Liver (tissue), 9 donors: ENCODE measurements around the gene THRB. TPM values are rescaled to one million over a fixed set of nuclear protein-coding genes. Genes with fewer than 3 reads are reported as not detected.
A peak's percentile ranks its signal among the peaks of the same experiment; 100 is the strongest.

Experiments used
- DNase-seq: peaks from one replicate; pipeline ENCODE4 v3.0.0-alpha.2; 2017; ENCODE audit warnings: low spot score
- H3K27ac ChIP-seq, 2 donors: one replicate each; pipeline ENCODE4 v1.7.0; 2013; ENCODE audit warnings: inconsistent platforms in 2 of 2, low read length in 2 of 2, control low read depth in 1 of 2, low read depth in 1 of 2, mild to moderate bottlenecking in 1 of 2
- H3K27me3 ChIP-seq, 4 donors: one replicate each; pipeline versions ENCODE4 v1.6.1 to v1.7.0; 2013; ENCODE audit warnings: low read length in 3 of 4, inconsistent platforms in 1 of 4, mild to moderate bottlenecking in 1 of 4, moderate library complexity in 1 of 4; ENCODE audit not compliant: control insufficient read depth in 4 of 4, insufficient read depth in 4 of 4
- H3K36me3 ChIP-seq, 4 donors: one replicate each; pipeline versions ENCODE4 v1.6.1 to v1.7.0; 2013; ENCODE audit warnings: low read length in 3 of 4, mild to moderate bottlenecking in 3 of 4, low read depth in 1 of 4, moderate library complexity in 1 of 4; ENCODE audit not compliant: control insufficient read depth in 4 of 4, insufficient read depth in 3 of 4
- H3K4me1 ChIP-seq, 4 donors: one replicate each; pipeline versions ENCODE4 v1.6.1 to v1.7.0; 2013; ENCODE audit warnings: low read length in 3 of 4, mild to moderate bottlenecking in 3 of 4, moderate library complexity in 1 of 4; ENCODE audit not compliant: control insufficient read depth in 4 of 4, insufficient read depth in 4 of 4
- H3K4me3 ChIP-seq, 3 donors: one replicate each; pipeline versions ENCODE4 v1.6.1 to v1.7.0; 2013; ENCODE audit warnings: low read length in 3 of 3, control low read depth in 1 of 3, low read depth in 1 of 3, mild to moderate bottlenecking in 1 of 3
- H3K9ac ChIP-seq, 2 donors: one replicate each; pipeline ENCODE4 v1.7.0; 2013; ENCODE audit warnings: low read length in 2 of 2, mild to moderate bottlenecking in 2 of 2, moderate library complexity in 2 of 2, control low read depth in 1 of 2, low read depth in 1 of 2
- H3K9me3 ChIP-seq, 4 donors: one replicate each; pipeline versions ENCODE4 v1.6.1 to v1.7.0; 2013; ENCODE audit warnings: low read length in 3 of 4; ENCODE audit not compliant: control insufficient read depth in 4 of 4
- ATF3 ChIP-seq: IDR thresholded peaks from 2 replicates; pipeline ENCODE4 v1.6.1; 2016; ENCODE audit warnings: antibody characterized with exemption
- CTCF ChIP-seq: fragments of 150-350 bp; IDR thresholded peaks from 2 replicates; pipeline ENCODE4 v1.5.1; 2017; ENCODE audit warnings: improper control_type of control experiment, low read depth, low read length; ENCODE audit not compliant: missing input control
- FOXA2 ChIP-seq: IDR thresholded peaks from 2 replicates; pipeline ENCODE4 v1.6.1; 2016; ENCODE audit warnings: antibody characterized with exemption
- GABPA ChIP-seq, 2 donors: IDR thresholded peaks in 1 of 2; conservative IDR thresholded peaks in 1 of 2; 2 replicates each; pipeline ENCODE4 v1.6.1; 2016; ENCODE audit warnings: antibody characterized with exemption in 2 of 2, mild to moderate bottlenecking in 1 of 2, moderate library complexity in 1 of 2
- HNF4A ChIP-seq, 2 donors: conservative IDR thresholded peaks; 2 replicates each; pipeline ENCODE4 v1.6.1; 2016; ENCODE audit warnings: antibody characterized with exemption in 2 of 2, mild to moderate bottlenecking in 2 of 2
- JUND ChIP-seq, 2 donors: IDR thresholded peaks; 2 replicates each; pipeline ENCODE4 v1.6.1; 2016; ENCODE audit warnings: antibody characterized with exemption in 2 of 2
- RAD21 ChIP-seq, 2 donors: IDR thresholded peaks; 2 replicates each; pipeline ENCODE4 v1.6.1; 2016; ENCODE audit warnings: antibody characterized with exemption in 2 of 2, mild to moderate bottlenecking in 2 of 2
- REST ChIP-seq: IDR thresholded peaks from 2 replicates; pipeline ENCODE4 v1.6.1; 2016; ENCODE audit warnings: antibody characterized with exemption, mild to moderate bottlenecking
- RXRA ChIP-seq, 2 donors: IDR thresholded peaks; 2 replicates each; pipeline ENCODE4 v1.6.1; 2017 to 2018; ENCODE audit warnings: antibody characterized with exemption in 2 of 2, mild to moderate bottlenecking in 1 of 2
- SP1 ChIP-seq: IDR thresholded peaks from 2 replicates; pipeline ENCODE4 v1.6.1; 2018; ENCODE audit warnings: antibody characterized with exemption, mild to moderate bottlenecking
- whole genome bisulfite sequencing: extraction: QIAGEN DNeasy Blood & Tissue Kit; methylation state at CpG from one replicate; pipeline ENCODE4 v1.1.7; 2013; 5-methylcytosine and 5-hydroxymethylcytosine counted together
- polyA plus RNA-seq, 2 donors: library from polyadenylated mRNA; stranded (reverse) in 1 of 2; unstranded in 1 of 2; fragments of 200-250 nt in 1 of 2; fragments of >200 nt in 1 of 2; fragmentation: Nextera tagmentation in 1 of 2; extraction: Ambion mirVana in 1 of 2; gene quantifications; one replicate each; pipeline versions ENCODE4 v1.2.1 to v1.2.3, GENCODE V29; 2013 to 2015
- total RNA-seq, 2 donors: library from RNA; depleted of rRNA; stranded (reverse); fragments of >200 nt; gene quantifications; one replicate each; pipeline ENCODE4 v1.2.3, GENCODE V29; 2014
- donor health status: healthy.
- donor health status: healthy.
- donor health status: healthy.
- donor health status: healthy.
- donor health status: healthy.

The THRB gene
- total and polyA plus RNA-seq, 4 donors: 5.9 to 23.9 (median 9.3) TPM

- H3K4me1 ChIP-seq: peaks cover 5 to 22% (median 16%) of the 10 kb centered on the region in 4 donors
- no peak overlapping the region for H3K9ac ChIP-seq
- TF ChIP-seq RAD21 (IDR thresholded peaks at IDR 0.05): no peak
- no peak for TF ChIP-seq SP1
- peak; percentile 46 for TF ChIP-seq REST
- no peak for TF ChIP-seq JUND (IDR thresholded peaks at IDR 0.05)
- H3K27me3 ChIP-seq: no peaks in the 10 kb centered on the region
- no peaks in the 10 kb centered on the region for H3K9me3 ChIP-seq
- peak overlapping the region; percentile 29 to 63 for H3K27ac ChIP-seq
- peaks cover 0 to 3% (median 0%) of the 10 kb centered on the region in 4 donors for H3K36me3 ChIP-seq
- no peak for DNase-seq
- no peak overlapping the region for H3K4me3 ChIP-seq
Measured at GRCh38 chr3:24479816-24480215, 14.8 kb downstream of the THRB start.

GRCh38 chr3:24476871-24477656, 17.6 kb downstream of the THRB start:
- H3K27ac ChIP-seq: peak overlapping the region; percentile 6 to 57
- peaks cover 5 to 22% (median 17%) of the 10 kb centered on the region in 4 donors for H3K4me1 ChIP-seq
- no peak overlapping the region for H3K9ac ChIP-seq
- DNase-seq: no peak
- no peaks in the 10 kb centered on the region for H3K36me3 ChIP-seq
- H3K27me3 ChIP-seq: no peaks in the 10 kb centered on the region
- 54% methylated on average over 3 of the region's 3 CpGs for WGBS
- H3K4me3 ChIP-seq: no peak overlapping the region
- TF ChIP-seq SP1: no peak
- no peaks in the 10 kb centered on the region for H3K9me3 ChIP-seq

GRCh38 chr3:24475925-24476324, 18.7 kb downstream of the THRB start:
- Histone ChIP-seq H3K4me1 (peaks cover 5 to 22% (median 17%) of the 10 kb centered on the region in 4 donors), H3K27me3 (no peaks in the 10 kb centered on the region), H3K4me3 (no peak overlapping the region), H3K9ac (no peak overlapping the region), H3K36me3 (no peaks in the 10 kb centered on the region), H3K9me3 (no peaks in the 10 kb centered on the region), H3K27ac (peak overlapping the region; percentile 44 to 57)
- TF ChIP-seq RAD21 (IDR thresholded peaks at IDR 0.05) (peak in 1 of 2 donors; percentile 42), GABPA (IDR thresholded peaks at IDR 0.05 in 1 of 2, conservative IDR thresholded peaks at IDR 0.05 in 1 of 2) (no peak), FOXA2 (no peak), ATF3 (no peak), JUND (IDR thresholded peaks at IDR 0.05) (peak in 1 of 2 donors; percentile 21), CTCF (no peak), REST (no peak), HNF4A (conservative IDR thresholded peaks at IDR 0.05) (peak; percentile 17 to 18), RXRA (IDR thresholded peaks at IDR 0.05) (peak in 1 of 2 donors; percentile 17), SP1 (peak; percentile 11)
- DNase-seq: no peak
- WGBS: 28% methylated on average over 1 of the region's 1 CpG
